ENCODE data around the gene NACC2. TPM values are rescaled to one million over a fixed set of nuclear protein-coding genes. Genes with fewer than 3 reads are reported as not detected.
"Not testable (repeated sequence)": the region's sequence is repeated elsewhere in the genome, so short reads cannot be mapped to it uniquely, and the experiment has no call there.

The NACC2 gene
- total RNA-seq, 4 donors from 2014 or later = 45.6 to 55.7 (median 49.8) TPM

- Histone ChIP-seq H3K36me3 (peaks cover 0 to 21% (median 0%) of the 10 kb centered on the region in 3 donors), H3K9me3 (no peaks in the 10 kb centered on the region), H3K4me3 (no peak overlapping the region), H3K4me1 (peaks cover 0 to 53% (median 13%) of the 10 kb centered on the region in 4 donors), H3K27ac (no peak overlapping the region), H3K27me3 (no peaks in the 10 kb centered on the region)
- no peak for TF ChIP-seq CTCF (IDR thresholded peaks at IDR 0.05)
- TF ChIP-seq POLR2A (IDR thresholded peaks at IDR 0.05) = no peak
- TF ChIP-seq EP300 (IDR thresholded peaks at IDR 0.05) = no peak
- 78 to 82% methylated on average over 26 of the region's 26 CpGs for WGBS, 2 donors
- no peak for DNase-seq (ENCODE audit: low spot score in 2 of 2)
These were observed 19.0 kb downstream of the NACC2 start for GRCh38 chr9:136075881-136076678.

DNA sequence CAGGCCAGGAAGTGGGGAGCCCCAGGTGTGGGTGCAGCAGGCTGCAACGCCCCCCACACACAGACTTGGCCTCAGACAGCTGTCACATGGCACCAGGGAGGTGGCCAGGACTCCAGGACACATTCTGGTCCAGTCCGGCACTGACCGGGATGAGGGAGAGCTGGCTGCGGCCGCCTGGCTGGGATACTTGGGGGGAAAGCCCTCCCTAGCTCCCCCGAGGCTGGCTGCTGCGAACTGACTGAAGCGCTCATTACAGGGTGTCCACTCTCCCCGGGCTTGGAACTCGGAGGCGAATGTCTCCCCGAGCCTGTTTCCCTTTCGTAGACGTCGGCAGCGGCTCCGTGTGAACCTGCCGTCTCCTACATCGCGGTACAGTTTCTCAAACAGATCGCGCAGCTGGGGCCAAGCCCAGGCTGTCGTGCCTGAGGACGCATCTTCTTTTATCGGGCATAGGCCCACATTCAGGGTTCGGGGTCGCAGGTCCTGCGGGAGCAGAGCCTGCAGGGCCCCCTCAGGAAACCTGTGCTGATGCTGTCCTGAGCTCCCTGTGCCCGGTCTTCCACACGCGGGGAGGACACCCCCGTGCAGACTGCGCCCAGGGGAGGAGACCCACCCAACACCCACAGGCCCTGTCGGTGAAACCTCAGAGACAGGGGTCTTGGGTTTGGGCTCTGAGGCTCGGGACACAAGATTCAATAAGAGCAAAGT is 19.8 kb downstream of the NACC2 start:
- Histone ChIP-seq H3K36me3 (peaks cover 0 to 21% (median 0%) of the 10 kb centered on the region in 3 donors), H3K27me3 (no peaks in the 10 kb centered on the region), H3K9me3 (no peaks in the 10 kb centered on the region), H3K27ac (no peak overlapping the region), H3K4me1 (peaks cover 0 to 45% (median 13%) of the 10 kb centered on the region in 4 donors), H3K4me3 (no peak overlapping the region)
- WGBS, 2 donors = 75 to 77% methylated on average over 18 to 29 of the region's 35 CpGs
- no peak for DNase-seq (ENCODE audit: low spot score in 2 of 2)
- TF ChIP-seq CTCF (IDR thresholded peaks at IDR 0.05) (no peak), EP300 (IDR thresholded peaks at IDR 0.05) (no peak)

DNA sequence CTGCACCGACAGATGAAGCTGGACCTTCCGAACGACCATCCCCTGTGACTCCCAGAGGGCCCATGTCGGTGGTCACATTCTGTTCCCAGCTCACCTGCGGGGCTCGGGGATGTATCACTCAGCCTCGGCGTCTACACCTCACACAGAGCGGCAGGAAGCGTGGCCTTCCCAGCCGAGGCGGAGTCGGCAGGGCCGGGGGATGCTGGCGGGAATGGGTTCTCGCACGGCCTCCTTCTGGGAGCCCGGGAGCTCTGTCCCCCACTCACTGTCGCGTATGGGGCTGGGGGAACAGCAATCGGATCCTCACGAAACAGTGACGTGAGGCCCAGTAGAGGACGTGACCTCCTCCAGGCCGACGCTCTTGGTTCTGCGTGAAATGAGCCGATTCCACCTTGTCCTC is 20.4 kb downstream of the NACC2 start:
- peaks cover 0 to 39% (median 9%) of the 10 kb centered on the region in 4 donors for H3K4me1 ChIP-seq
- TF ChIP-seq EP300 (IDR thresholded peaks at IDR 0.05) = no peak
- TF ChIP-seq POLR2A (IDR thresholded peaks at IDR 0.05) = no peak
- no peak for TF ChIP-seq CTCF (IDR thresholded peaks at IDR 0.05)
- H3K9me3 ChIP-seq = no peaks in the 10 kb centered on the region
- H3K36me3 ChIP-seq = peaks cover 0 to 21% (median 0%) of the 10 kb centered on the region in 3 donors
- WGBS, 2 donors = 87 to 91% methylated on average over 28 of the region's 28 CpGs
- no peak for DNase-seq (ENCODE audit: low spot score in 2 of 2)
- no peak overlapping the region for H3K4me3 ChIP-seq
- no peaks in the 10 kb centered on the region for H3K27me3 ChIP-seq
- H3K27ac ChIP-seq = no peak overlapping the region

DNA sequence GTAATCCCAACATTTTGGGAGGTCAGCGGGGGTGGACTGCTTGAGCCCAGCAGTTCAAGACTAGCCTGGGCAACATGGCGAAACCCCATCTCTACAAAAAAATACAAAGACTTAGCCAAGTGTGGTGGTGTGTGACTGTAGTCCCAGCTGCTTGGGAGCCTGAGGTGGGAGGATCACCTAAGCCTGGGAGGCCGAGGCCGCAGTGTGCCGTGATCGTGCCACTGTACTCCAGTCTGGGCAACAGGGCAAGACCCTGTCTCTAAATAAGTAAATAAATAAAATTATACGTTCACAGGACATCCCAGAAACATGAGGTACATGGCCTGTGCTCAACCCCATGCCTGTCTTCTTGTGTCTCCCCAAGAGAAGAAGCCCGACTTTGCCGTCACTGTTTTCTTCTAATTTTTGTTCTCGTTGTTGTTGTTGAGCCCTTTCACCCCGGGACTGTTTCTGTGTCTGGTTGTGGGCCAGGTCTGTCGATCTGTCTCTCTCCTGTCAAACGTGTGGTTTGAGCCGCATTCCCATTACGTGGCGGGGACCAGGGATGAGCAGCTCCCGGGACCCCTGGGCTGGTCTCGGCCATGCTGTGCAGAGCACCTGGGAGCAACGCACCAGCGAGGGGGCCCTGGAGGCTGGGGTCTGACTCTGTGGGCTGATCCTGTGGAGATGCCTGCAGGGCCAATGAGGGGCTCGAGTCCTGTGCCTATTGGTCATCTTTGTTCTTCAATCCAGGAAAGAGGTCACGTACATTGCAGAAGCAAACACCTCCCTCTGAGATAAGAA is 32.2 kb downstream of the NACC2 start:
- H3K4me1 ChIP-seq = peaks cover 0 to 43% (median 7%) of the 10 kb centered on the region in 4 donors
- H3K27me3 ChIP-seq = no peaks in the 10 kb centered on the region
- no peak overlapping the region for H3K27ac ChIP-seq
- TF ChIP-seq POLR2A (IDR thresholded peaks at IDR 0.05) (no peak), CTCF (IDR thresholded peaks at IDR 0.05) (no peak), EP300 (IDR thresholded peaks at IDR 0.05) (no peak)
- H3K36me3 ChIP-seq = peaks cover 0 to 14% (median 0%) of the 10 kb centered on the region in 3 donors
- 89 to 90% methylated on average over 21 to 22 of the region's 22 CpGs for WGBS, 2 donors
- no peak for DNase-seq (ENCODE audit: low spot score in 2 of 2)
- H3K9me3 ChIP-seq = no peaks in the 10 kb centered on the region
- no peak overlapping the region for H3K4me3 ChIP-seq

GRCh38 chr9:136061916-136062315 is 33.2 kb downstream of the NACC2 start:
- not testable (repeated sequence) for H3K36me3 ChIP-seq; DNase-seq (ENCODE audit: low spot score in 2 of 2); H3K9me3 ChIP-seq; H3K27me3 ChIP-seq; H3K4me3 ChIP-seq; H3K27ac ChIP-seq
- 95 to 97% methylated on average over 8 of the region's 8 CpGs for WGBS, 2 donors
- peaks cover 0 to 52% (median 9%) of the 10 kb centered on the region in 4 donors for H3K4me1 ChIP-seq
